ENCODE results near the gene COLQ. TPM values are rescaled to one million over a fixed set of nuclear protein-coding genes. Genes with fewer than 3 reads are reported as not detected.
"Not testable (repeated sequence)": the region's sequence is repeated elsewhere in the genome, so short reads cannot be mapped to it uniquely, and the experiment has no call there.

Gene COLQ
- total and polyA plus RNA-seq, 8 donors = 1.9 to 12.6 (median 10.1) TPM

GRCh38 chr3:15426579-15427118 is 94.9 kb downstream of the COLQ start:
- H3K36me3 ChIP-seq = peaks cover 0 to 46% of the 10 kb centered on the region in 2 donors
- no peak for TF ChIP-seq CTCF (IDR thresholded peaks at IDR 0.05)

GRCh38 chr3:15420871-15421270 is 100.6 kb downstream of the COLQ start:
- intact Hi-C loops (cut with DNase I) = loop anchor here in 1 of 2 donors (10.0 kb wide), 1 partner anchor 134 kb away; no protein-coding TSS in a partner anchor

More at GRCh38 chr3:15426579-15427118, 94.9 kb downstream of the COLQ start:
- intact Hi-C loops (cut with DNase I) = loop anchor here in 1 of 2 donors (10.0 kb wide), 1 partner anchor 128 kb away; no protein-coding TSS in a partner anchor
- Histone ChIP-seq H3K9me3 (no peaks in the 10 kb centered on the region), H3K4me3 (peak overlapping the region; percentile 81 to 94), H3K27ac (peak overlapping the region; percentile 37 to 88), H3K27me3 (no peaks in the 10 kb centered on the region), H3K4me1 (peaks cover 7 to 53% of the 10 kb centered on the region in 2 donors)
- DNase-seq (no peak), ATAC-seq (no peak)

GRCh38 chr3:15410966-15411365 is 110.5 kb downstream of the COLQ start:
- H3K9me3 ChIP-seq; DNase-seq; intact Hi-C loops (cut with DNase I); H3K4me3 ChIP-seq; H3K27ac ChIP-seq; ATAC-seq; H3K27me3 ChIP-seq: not testable (repeated sequence)
- Histone ChIP-seq H3K4me1 (peaks cover 0 to 12% of the 10 kb centered on the region in 2 donors), H3K36me3 (peaks cover 0 to 59% of the 10 kb centered on the region in 2 donors)

More at GRCh38 chr3:15420871-15421270, 100.6 kb downstream of the COLQ start:
- TF ChIP-seq CTCF (IDR thresholded peaks at IDR 0.05) = no peak
- Histone ChIP-seq H3K9me3 (no peaks in the 10 kb centered on the region), H3K27ac (no peak overlapping the region), H3K4me1 (peaks cover 0 to 8% of the 10 kb centered on the region in 2 donors), H3K36me3 (peaks cover 0 to 53% of the 10 kb centered on the region in 2 donors), H3K4me3 (no peak overlapping the region), H3K27me3 (no peaks in the 10 kb centered on the region)
- ATAC-seq (no peak), DNase-seq (no peak)

GRCh38 chr3:15409774-15410173 is 111.7 kb downstream of the COLQ start:
- H3K27me3 ChIP-seq = no peaks in the 10 kb centered on the region
- intact Hi-C loops (cut with DNase I) = no loop called here
- DNase-seq = no peak
- no peaks in the 10 kb centered on the region for H3K9me3 ChIP-seq
- ATAC-seq = no peak
- peaks cover 0 to 47% of the 10 kb centered on the region in 2 donors for H3K36me3 ChIP-seq
- H3K4me1 ChIP-seq = peaks cover 0 to 17% of the 10 kb centered on the region in 2 donors
- no peak for TF ChIP-seq CTCF (IDR thresholded peaks at IDR 0.05)
- H3K4me3 ChIP-seq = no peak overlapping the region
- no peak overlapping the region for H3K27ac ChIP-seq

- peaks cover 0 to 22% of the 10 kb centered on the region in 2 donors for H3K4me1 ChIP-seq
- H3K4me3 ChIP-seq = no peak overlapping the region
- intact Hi-C loops (cut with DNase I) = no loop called here
- no peak for DNase-seq
- H3K27me3 ChIP-seq = no peaks in the 10 kb centered on the region
- no peaks in the 10 kb centered on the region for H3K9me3 ChIP-seq
- ATAC-seq = no peak
- no peak for TF ChIP-seq CTCF (IDR thresholded peaks at IDR 0.05)
- H3K27ac ChIP-seq = peak overlapping the region in 1 of 2 donors; percentile 59
- H3K36me3 ChIP-seq = peaks cover 0 to 42% of the 10 kb centered on the region in 2 donors
Observed at GRCh38 chr3:15409239-15409638, 112.3 kb downstream of the COLQ start.

Measured in left lung (tissue), 10 donors.